Measurements from ENCODE around the gene CCSAP. TPM values are rescaled to one million over a fixed set of nuclear protein-coding genes. Genes with fewer than 3 reads are reported as not detected.

CCSAP gene
- total and polyA plus RNA-seq, 4 donors, result 1.6 to 11.1 (median 4.6) TPM

- TF ChIP-seq, protein P1, sequence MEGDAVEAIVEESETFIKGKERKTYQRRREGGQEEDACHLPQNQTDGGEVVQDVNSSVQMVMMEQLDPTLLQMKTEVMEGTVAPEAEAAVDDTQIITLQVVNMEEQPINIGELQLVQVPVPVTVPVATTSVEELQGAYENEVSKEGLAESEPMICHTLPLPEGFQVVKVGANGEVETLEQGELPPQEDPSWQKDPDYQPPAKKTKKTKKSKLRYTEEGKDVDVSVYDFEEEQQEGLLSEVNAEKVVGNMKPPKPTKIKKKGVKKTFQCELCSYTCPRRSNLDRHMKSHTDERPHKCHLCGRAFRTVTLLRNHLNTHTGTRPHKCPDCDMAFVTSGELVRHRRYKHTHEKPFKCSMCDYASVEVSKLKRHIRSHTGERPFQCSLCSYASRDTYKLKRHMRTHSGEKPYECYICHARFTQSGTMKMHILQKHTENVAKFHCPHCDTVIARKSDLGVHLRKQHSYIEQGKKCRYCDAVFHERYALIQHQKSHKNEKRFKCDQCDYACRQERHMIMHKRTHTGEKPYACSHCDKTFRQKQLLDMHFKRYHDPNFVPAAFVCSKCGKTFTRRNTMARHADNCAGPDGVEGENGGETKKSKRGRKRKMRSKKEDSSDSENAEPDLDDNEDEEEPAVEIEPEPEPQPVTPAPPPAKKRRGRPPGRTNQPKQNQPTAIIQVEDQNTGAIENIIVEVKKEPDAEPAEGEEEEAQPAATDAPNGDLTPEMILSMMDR (IDR thresholded peaks at IDR 0.05; ENCODE audit: control extremely low read depth, extremely low read depth), result no peak
- Histone ChIP-seq H3K4me3 (no peak overlapping the region), H3K4me1 (ENCODE audit: control insufficient read depth in 5 of 5, insufficient read depth in 5 of 5, low read length in 5 of 5) (no peaks in the 10 kb centered on the region), H3K9ac (ENCODE audit: insufficient read depth in 1 of 2, low read length in 2 of 2) (no peak overlapping the region), H3K36me3 (ENCODE audit: control insufficient read depth in 4 of 4, insufficient read depth in 4 of 4, low read length in 4 of 4) (no peaks in the 10 kb centered on the region), H3K27me3 (ENCODE audit: control insufficient read depth in 3 of 3, insufficient read depth in 3 of 3, low read length in 2 of 3) (no peaks in the 10 kb centered on the region), H3K9me3 (ENCODE audit: control insufficient read depth in 4 of 4, insufficient read depth in 3 of 4, low read length in 3 of 4) (no peaks in the 10 kb centered on the region), H3K27ac (ENCODE audit: low read depth in 1 of 2, low read length in 1 of 2) (no peak overlapping the region)
- WGBS, 2 donors, result 74 to 88% methylated on average over 12 of the region's 12 CpGs
- ATAC-seq (ENCODE audit: insufficient read depth, low FRiP score) (no peak), DNase-seq (no peak)
Measured at GRCh38 chr1:229364207-229365065, 21.6 kb upstream of the CCSAP start.

DNA sequence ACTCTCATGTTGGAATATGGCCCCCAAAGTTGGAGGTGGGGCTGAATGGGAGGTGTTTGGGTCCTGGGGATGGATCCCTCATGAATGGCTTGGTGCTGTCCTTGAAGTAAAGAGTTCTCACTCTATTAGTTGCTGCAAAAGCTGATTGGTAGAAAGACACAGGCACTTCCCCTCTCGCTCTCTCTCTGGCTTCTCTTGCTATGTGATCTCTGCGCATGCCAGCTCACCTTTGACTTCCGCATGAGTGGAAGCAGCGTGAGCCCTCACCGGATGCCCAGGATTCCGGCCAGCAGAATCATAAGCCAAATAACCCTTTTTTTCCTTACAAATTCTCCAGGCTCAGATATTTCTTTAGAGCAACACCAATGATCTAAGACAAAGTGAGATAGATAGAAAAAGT lies 20.9 kb upstream of the CCSAP start:
- no peak for ATAC-seq (ENCODE audit: insufficient read depth, low FRiP score)
- H3K4me1 ChIP-seq (ENCODE audit: control insufficient read depth in 5 of 5, insufficient read depth in 5 of 5, low read length in 5 of 5), result no peaks in the 10 kb centered on the region
- TF ChIP-seq, protein P1 (IDR thresholded peaks at IDR 0.05; ENCODE audit: control extremely low read depth, extremely low read depth), result no peak
- H3K27me3 ChIP-seq (ENCODE audit: control insufficient read depth in 3 of 3, insufficient read depth in 3 of 3, low read length in 2 of 3), result no peaks in the 10 kb centered on the region
- no peaks in the 10 kb centered on the region for H3K9me3 ChIP-seq (ENCODE audit: control insufficient read depth in 4 of 4, insufficient read depth in 3 of 4, low read length in 3 of 4)
- no peak for DNase-seq
- H3K27ac ChIP-seq (ENCODE audit: low read depth in 1 of 2, low read length in 1 of 2), result no peak overlapping the region
- no peak overlapping the region for H3K4me3 ChIP-seq
- H3K9ac ChIP-seq (ENCODE audit: insufficient read depth in 1 of 2, low read length in 2 of 2), result no peak overlapping the region
- 65% methylated on average over 6 of the region's 6 CpGs for WGBS, 2 donors
- no peaks in the 10 kb centered on the region for H3K36me3 ChIP-seq (ENCODE audit: control insufficient read depth in 4 of 4, insufficient read depth in 4 of 4, low read length in 4 of 4)

GRCh38 chr1:229360420-229360819 lies 17.6 kb upstream of the CCSAP start:
- ATAC-seq (ENCODE audit: insufficient read depth, low FRiP score) (no peak), DNase-seq (no peak)
- TF ChIP-seq, protein P1 (IDR thresholded peaks at IDR 0.05; ENCODE audit: control extremely low read depth, extremely low read depth), result no peak
- WGBS, 2 donors, result 61 to 73% methylated on average over 4 of the region's 4 CpGs
- Histone ChIP-seq H3K27me3 (ENCODE audit: control insufficient read depth in 3 of 3, insufficient read depth in 3 of 3, low read length in 2 of 3) (peaks cover 0 to 2% (median 0%) of the 10 kb centered on the region in 3 donors), H3K4me3 (no peak overlapping the region), H3K9ac (ENCODE audit: insufficient read depth in 1 of 2, low read length in 2 of 2) (no peak overlapping the region), H3K9me3 (ENCODE audit: control insufficient read depth in 4 of 4, insufficient read depth in 3 of 4, low read length in 3 of 4) (peaks cover 0 to 1% (median 0%) of the 10 kb centered on the region in 4 donors), H3K27ac (ENCODE audit: low read depth in 1 of 2, low read length in 1 of 2) (no peak overlapping the region), H3K4me1 (ENCODE audit: control insufficient read depth in 5 of 5, insufficient read depth in 5 of 5, low read length in 5 of 5) (no peaks in the 10 kb centered on the region), H3K36me3 (ENCODE audit: control insufficient read depth in 4 of 4, insufficient read depth in 4 of 4, low read length in 4 of 4) (no peaks in the 10 kb centered on the region)

Data from lung (tissue), 12 donors.